ENCODE data around the gene PKN2. TPM values are rescaled to one million over a fixed set of nuclear protein-coding genes. Genes with fewer than 3 reads are reported as not detected.
A peak's percentile ranks its signal among the peaks of the same experiment; 100 is the strongest.

PKN2 gene
- total RNA-seq, 1 donor from 2014 or later = 56.4 TPM

GRCh38 chr1:88727205-88727604, 43.1 kb downstream of the PKN2 start:
- intact Hi-C loops (cut with DNase I) = no loop called here
- DNase-seq (ENCODE audit: low spot score) = no peak
- no peak for ATAC-seq

DNA sequence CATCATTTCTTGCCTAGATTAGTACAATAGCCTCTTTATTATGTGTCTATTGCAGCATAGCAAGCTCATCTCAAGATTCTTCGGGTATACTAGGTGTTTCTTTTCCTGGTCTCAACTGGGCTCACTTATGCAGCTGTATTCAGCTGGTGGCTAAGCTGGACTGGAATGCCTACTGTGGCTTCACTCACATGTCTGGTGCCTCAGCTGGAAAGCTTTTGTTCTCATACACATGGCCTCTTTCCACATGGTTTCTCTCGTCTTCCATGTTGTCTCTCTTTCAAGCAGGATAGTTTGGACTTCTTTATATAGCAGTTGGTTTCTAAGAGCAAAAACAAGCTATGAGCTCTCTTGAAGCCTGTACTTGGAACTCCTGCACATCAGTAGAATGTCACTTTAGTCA, 45.2 kb downstream of the PKN2 start:
- DNase-seq (ENCODE audit: low spot score) (no peak), ATAC-seq (no peak)
- intact Hi-C loops (cut with DNase I) = no loop called here

- DNase-seq (ENCODE audit: low spot score) (no peak), ATAC-seq (peak; percentile 36)
- intact Hi-C loops (cut with DNase I) = no loop called here
Measured at GRCh38 chr1:88730132-88730675, 46.1 kb downstream of the PKN2 start.

DNA sequence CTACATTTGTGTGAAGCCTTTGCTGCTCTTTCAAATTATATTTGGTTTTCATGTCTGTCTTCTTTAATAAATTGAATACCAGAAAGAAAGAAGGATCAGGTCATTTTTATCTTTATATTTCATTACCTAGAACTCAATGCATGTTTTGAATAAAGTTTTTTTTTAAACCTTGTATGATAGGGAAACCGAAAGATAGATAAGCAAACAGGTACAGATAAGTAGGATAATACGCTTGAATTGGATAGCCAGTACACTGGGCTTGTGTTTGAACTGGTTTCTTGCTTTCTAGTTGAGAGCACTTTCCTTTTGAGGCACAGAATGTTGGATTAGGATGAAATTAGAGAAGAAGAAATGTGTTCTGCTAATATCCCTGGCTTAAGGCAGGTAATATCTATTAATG, 46.9 kb downstream of the PKN2 start:
- intact Hi-C loops (cut with DNase I) = no loop called here
- no peak for DNase-seq (ENCODE audit: low spot score)
- no peak for ATAC-seq

- peak; percentile 62 for ATAC-seq
- no peak for DNase-seq (ENCODE audit: low spot score)
Measured at GRCh38 chr1:88731475-88732269, 47.6 kb downstream of the PKN2 start.

GRCh38 chr1:88735382-88735781, 51.3 kb downstream of the PKN2 start:
- no peak for ATAC-seq
- intact Hi-C loops (cut with DNase I) = no loop called here

More at GRCh38 chr1:88731475-88732269, 47.6 kb downstream of the PKN2 start:
- intact Hi-C loops (cut with DNase I) = no loop called here

DNA sequence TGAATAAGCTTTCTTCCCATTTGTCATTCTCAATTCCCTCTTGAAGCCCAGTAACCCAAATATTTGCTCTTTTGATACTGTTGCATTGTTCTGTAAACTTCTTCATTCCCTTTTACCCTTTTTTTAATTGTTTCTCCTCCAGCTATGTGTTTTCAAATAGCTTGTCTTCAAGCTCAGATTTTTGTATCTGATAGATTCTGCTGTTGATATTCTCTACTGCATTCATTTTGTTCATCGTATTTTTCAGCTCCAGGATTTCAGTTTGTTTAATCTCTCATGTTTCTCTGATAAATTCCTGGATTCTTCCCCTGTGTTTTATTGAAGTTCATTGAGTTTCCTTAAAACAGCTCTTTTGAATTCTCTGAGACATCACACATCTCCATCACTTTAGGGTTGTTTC, 51.8 kb downstream of the PKN2 start:
- DNase-seq (ENCODE audit: low spot score) (no peak), ATAC-seq (no peak)
- intact Hi-C loops (cut with DNase I) = no loop called here

More at GRCh38 chr1:88735382-88735781, 51.3 kb downstream of the PKN2 start:
- no peak for DNase-seq (ENCODE audit: low spot score)

DNA sequence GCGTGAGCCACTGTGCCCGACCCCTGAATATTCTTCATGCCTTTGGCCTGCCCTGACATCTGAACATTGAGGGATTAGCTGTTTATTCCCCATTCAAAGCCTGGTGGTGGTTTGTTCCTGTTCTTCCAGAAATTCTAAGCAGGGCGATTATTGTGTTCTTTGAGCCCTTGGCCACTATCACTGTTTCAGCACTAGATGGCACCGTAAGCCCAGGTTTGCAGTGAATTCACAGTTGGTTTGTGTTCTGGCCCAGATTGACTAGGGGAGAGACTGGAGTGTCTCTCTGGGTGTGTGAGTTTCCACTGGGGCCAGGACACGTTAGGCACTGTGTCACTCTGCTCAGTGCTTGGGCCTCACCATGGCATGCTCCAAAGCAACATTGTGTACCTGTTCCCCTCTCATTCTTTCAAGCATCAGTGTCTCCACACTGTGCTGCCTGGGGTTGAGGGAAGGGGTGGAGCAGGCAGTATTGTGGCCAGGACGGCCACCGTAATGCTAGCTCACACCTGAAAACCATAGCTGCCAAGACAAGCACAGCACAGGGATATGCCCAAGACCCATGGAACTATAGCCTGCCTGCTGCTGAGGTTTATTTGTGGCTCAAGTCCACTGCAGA, 52.7 kb downstream of the PKN2 start:
- ATAC-seq = no peak

GRCh38 chr1:88737338-88737927, 53.4 kb downstream of the PKN2 start:
- no peak for DNase-seq (ENCODE audit: low spot score)
- peak; percentile 26 for ATAC-seq
- intact Hi-C loops (cut with DNase I) = no loop called here

More for the DNA sequence above, 52.7 kb downstream of the PKN2 start:
- intact Hi-C loops (cut with DNase I) = no loop called here
- no peak for DNase-seq (ENCODE audit: low spot score)

DNA sequence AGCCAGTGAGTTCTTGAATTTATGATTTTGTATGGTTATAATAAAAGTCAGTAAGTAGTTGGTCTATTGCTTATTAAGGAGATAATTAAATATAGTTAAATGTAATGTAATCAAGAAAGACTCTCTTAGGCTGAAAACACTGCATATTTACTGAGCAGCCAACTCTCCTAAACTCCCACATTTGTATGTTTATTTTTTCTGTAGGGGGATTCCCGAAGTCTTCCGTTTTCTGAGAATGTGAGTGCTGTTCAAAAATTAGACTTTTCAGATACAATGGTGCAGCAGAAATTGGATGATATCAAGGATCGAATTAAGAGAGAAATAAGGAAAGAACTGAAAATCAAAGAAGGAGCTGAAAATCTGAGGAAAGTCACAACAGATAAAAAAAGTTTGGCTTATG, 56.7 kb downstream of the PKN2 start:
- intact Hi-C loops (cut with DNase I) = no loop called here
- no peak for ATAC-seq
- DNase-seq (ENCODE audit: low spot score) = no peak

DNA sequence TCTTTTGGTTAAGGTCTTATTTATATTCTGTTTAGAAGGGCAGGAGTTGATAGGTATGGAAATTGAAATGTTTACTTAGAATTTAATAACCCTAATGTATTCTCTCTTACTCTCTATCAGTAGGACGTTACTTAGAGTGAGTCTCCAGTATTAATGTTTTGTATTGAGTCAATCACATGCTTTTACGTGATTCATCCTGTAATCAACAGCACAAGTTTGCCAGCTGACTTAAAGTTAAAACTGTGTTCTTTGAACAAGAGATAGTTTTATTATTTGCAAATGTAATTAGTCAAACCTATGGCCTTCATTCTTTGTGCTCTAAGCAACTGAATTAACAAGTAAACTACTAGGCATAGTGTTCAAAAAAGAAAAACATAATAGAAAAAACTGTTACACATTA, 57.3 kb downstream of the PKN2 start:
- no peak for ATAC-seq
- DNase-seq (ENCODE audit: low spot score) = no peak
- intact Hi-C loops (cut with DNase I) = no loop called here

DNA sequence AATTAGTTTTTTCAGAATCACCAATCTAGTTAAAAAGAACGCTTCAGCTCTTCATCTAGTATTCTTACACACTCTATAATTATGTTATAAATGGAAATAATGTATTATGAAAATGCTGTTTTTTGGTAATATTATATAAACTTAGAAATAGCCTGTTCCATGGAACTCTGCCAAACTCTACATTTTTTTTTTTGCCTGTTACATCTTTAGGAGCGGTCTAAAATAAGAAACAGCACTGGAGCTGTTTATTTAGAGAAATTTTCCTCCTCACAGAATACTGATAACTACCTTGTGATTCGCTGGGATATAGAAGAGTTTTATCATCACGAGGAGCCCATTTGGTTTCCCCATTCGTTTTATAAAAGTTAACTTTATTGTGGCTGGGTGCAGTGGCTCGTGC, 58.5 kb downstream of the PKN2 start:
- no peak for DNase-seq (ENCODE audit: low spot score)
- ATAC-seq = no peak
- intact Hi-C loops (cut with DNase I) = no loop called here

DNA sequence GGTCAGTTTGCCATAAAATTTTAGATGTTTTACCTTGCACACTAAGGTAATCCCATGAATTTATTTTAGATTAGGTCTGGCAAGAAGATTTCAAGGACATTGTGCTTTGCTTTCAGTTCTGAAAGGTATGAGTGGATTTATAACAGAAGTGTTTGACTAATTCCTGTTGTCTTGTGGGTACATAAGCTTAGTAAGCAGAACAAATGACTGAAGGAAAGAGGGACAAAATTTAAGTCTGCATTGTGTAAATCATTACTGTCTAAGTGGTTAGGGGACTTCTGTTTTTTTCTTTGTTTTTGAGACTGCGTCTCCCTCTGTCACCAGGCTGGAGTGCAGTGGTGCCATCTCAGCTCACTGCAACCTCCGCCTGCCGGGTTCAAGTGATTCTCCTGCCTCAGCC, 60.1 kb downstream of the PKN2 start:
- ATAC-seq = no peak
- DNase-seq (ENCODE audit: low spot score) = no peak
- intact Hi-C loops (cut with DNase I) = no loop called here

- intact Hi-C loops (cut with DNase I) = no loop called here
- ATAC-seq (no peak), DNase-seq (ENCODE audit: low spot score) (no peak)
Measured at GRCh38 chr1:88746916-88747315, 62.8 kb downstream of the PKN2 start.

DNA sequence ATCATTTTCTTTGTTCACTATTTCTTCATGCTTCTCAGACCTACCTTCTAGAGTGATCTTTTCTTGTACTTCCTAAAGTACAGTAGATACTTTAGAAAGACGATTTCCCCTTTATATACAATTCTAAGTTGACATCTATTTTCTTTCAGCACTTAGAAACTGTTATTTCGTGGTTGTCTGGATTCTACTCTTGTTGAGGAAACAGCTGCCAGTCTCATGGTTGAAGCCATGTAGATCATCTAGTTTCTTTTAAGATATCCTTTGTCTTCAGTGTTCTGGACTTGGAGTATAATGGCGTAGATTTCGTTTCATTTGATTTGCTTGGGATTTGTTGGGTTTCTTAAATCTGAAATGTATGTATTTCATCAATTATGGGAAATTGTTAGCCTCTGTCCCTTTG, 67.6 kb downstream of the PKN2 start:
- intact Hi-C loops (cut with DNase I) = no loop called here
- DNase-seq (ENCODE audit: low spot score) (no peak), ATAC-seq (no peak)

DNA sequence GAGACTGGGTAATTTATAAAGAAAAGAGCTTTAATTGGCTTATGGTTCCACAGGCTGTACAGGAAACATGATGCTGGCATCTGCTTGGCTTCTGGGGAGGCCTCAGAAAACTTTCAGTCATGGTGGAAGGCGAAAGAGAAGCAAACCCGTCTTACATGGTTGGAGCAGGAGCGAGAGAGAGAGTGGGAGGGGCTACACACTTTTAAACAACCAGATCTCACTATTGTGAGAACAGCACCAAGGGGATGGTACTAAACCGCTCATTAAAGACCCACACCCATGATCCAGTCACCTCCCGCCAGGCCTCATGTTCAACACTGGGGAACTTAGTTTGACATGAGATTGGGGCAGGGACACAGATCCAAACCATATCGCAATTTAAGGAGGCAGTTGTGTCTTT, 69.4 kb downstream of the PKN2 start:
- DNase-seq (ENCODE audit: low spot score) (no peak), ATAC-seq (no peak)
- intact Hi-C loops (cut with DNase I) = no loop called here

GRCh38 chr1:88763649-88764406, 79.8 kb downstream of the PKN2 start:
- DNase-seq (ENCODE audit: low spot score) = no peak
- no peak for ATAC-seq
- intact Hi-C loops (cut with DNase I) = no loop called here

- no peak for ATAC-seq
- intact Hi-C loops (cut with DNase I) = no loop called here
- no peak for DNase-seq (ENCODE audit: low spot score)
Measured at GRCh38 chr1:88768187-88768586, 84.1 kb downstream of the PKN2 start.

DNA sequence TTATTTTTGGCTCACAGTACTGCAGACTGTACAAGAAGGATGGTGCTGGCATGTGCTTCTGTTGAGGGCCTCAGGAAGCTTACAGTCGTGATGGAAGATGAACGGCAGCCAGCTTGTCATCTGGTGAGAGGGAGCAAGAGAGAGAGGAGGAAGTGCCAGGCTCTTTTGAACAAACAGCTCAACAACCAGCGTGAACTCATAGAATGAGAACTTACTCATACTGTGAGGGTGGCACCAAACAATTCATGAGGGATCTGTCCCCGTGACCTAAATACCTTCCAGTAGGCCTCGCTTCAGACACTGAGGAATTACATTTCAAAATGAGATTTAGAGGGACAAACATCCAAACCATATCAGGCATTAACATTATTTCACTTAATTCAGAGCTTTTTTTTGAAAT, 84.7 kb downstream of the PKN2 start:
- DNase-seq (ENCODE audit: low spot score) (no peak), ATAC-seq (no peak)
- intact Hi-C loops (cut with DNase I) = no loop called here

All from sciatic nerve (tissue), 2 donors.